GM10847 (cell line): ENCODE measurements around the gene NR2F6.

Experiments used
- POLR2A ChIP-seq: IDR thresholded peaks from 2 replicates; pipeline ENCODE4 v1.6.1; 2011; ENCODE audit not compliant: insufficient read length; ENCODE audit errors: extremely low read depth

The NR2F6 gene

DNA sequence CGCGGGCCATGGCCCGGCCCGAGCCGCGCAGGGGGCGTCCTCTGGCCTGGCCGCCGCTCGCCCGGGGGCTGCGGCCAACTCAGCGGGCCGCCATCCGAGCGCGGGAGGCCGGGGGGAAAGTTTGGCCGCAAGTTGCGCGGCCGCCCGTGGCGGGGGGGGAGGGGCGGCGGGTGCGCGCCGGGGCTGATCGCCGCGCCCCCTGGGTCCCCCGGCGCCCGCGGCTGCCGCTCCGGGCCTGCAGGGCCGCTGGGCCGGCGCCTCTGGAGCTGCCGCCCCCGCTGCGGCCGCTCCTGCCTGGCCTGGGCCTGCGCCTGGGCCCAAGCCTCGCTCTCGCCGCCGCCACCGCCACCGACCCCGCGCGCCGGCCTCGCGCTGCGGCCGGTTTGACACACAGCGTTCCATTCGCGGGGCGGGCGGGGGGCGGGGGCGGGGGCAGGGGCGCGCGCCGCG, at the start of gene NR2F6:
Gene NR2F6, minus strand, starts transcription at position 385 of the 450 bp plus-strand sequence. CDS start 699 bp downstream, outside the sequence.
- TF ChIP-seq POLR2A = no peak

DNA sequence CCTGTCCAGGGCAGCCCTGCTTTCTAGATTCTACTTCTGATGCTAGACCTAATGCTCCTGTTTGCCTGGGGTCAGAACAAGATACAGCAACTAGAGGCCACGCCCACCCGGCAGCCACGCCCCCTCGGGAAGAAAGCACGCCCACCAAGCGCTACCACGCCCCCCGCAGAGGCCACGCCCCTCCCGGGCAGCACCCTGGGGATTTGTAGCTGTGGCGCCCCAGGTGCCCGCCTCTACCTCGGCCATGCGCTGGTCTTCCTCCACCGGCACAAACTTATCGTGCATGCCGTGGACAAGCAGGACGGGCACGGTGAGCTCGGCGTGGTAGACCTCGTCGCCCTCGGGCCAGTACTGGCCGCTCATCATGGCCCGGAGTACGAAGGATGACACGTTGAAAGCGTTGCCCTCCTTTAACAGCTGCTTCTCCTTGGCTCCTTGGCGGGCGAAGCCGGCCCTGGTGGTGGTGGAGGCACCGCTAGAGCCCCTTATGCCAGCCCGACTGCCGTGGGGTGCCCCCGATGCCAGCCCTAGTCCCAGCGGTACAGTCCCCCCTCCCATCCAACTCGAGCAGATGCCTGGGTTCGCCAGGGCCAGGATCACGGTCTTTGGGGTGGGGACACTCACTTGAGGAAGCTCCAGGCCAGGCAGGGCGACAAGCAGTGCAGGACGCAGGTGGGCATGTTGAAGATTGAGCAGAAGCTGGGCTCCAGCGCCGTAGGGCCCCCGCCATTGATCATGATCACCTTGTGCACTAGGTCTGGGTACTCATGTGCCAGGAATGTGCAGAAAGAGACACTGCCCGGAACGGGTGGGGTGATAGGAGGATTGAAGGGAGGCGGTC, 48.6 kb upstream of the NR2F6 start:
- no peak for TF ChIP-seq POLR2A

DNA sequence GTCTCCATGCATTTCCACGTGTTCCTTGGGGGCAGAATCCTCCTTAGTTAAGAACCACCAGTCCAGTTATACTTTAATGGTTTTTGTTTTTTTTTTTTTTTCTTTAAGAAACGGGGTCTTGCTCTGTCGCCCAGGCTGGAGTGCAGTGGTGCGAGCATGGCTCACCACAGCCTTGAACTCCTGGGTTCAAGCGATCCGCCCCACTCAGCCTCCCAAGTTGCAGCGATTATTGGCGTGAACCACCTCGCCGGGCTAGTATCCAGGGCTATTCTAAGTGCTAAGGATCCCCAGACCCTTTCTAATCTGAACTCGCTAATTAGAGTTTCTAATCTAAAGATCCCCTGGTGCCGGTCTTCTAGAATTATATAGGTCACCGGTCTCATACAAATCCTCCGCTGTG, 47.9 kb upstream of the NR2F6 start:
- no peak for TF ChIP-seq POLR2A

DNA sequence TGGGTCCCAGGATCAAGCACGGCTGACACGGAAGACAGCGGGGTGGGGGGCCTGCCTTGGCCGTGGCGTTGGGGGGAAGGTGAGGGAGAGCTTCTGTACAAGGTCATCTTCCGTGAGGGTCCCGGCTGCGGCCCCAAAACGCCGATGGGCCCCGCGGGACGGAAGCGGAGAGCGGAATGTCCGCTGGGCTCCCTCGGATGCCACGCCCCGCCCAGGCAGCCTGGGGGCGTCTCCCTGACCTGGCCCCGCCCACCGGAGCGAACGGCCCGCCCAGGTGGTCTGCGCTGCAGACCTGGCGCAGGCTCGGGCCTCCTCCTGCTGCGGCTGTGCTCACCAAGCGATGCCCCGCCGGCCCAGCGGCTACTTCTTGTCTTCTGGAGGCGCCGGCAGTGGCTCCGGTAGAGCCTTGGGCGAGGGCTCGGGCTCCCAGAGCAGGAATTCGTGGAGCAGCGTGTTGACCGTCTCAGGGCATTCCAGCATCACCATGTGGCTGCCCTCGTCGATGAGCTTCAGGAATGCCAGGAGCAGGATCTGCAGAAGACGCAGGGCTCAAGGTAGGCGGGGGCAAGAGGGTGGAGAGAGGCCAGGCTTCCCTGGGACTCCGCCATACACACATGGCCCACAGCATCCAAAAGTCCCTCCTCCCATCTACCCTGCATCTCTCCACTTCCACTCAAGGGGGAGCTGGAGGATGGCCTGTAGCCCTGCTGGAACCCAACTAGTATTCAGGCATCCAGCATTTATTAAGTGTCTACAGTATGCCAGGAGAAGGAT, 46.8 kb upstream of the NR2F6 start:
- TF ChIP-seq POLR2A = peak; percentile 52

DNA sequence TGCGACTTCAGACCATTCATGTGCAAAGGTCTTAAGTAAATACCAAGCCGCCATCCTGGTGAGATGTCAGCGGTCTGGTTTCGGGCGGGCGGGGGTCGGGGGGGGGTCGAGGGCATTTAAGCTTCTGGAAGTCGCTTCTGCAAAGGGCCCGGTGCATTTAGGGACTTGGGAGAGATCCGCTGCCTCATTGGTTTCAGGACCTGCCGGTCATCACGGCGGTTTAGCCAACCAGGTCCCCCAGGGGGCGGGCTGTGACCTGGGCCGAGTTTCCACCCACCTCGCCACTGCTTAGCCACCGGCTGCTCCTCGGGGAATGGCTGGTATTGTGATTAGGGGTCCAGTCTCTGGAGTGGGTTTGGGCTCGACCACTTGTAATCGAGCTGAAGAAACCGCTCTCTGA, 43.8 kb upstream of the NR2F6 start:
- TF ChIP-seq POLR2A = no peak

DNA sequence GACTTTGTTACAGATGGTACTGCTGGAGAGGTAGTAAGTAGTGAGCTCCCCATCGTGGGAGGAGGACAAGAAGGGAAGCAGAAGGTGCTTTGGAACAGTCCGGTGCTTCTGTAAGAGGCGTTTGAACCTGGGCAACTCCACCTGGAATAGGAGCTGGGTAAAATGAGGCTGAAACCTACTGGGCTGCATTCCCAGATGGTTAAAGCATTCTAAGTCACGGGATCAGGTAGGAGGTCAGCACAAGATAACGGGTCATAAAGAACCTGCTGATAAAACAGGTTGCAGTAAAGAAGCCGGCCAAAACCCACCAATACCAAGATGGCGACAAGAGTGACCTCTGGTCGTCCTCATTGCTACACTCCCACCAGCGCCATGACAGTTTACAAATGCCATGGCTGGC, 41.0 kb upstream of the NR2F6 start:
- no peak for TF ChIP-seq POLR2A

DNA sequence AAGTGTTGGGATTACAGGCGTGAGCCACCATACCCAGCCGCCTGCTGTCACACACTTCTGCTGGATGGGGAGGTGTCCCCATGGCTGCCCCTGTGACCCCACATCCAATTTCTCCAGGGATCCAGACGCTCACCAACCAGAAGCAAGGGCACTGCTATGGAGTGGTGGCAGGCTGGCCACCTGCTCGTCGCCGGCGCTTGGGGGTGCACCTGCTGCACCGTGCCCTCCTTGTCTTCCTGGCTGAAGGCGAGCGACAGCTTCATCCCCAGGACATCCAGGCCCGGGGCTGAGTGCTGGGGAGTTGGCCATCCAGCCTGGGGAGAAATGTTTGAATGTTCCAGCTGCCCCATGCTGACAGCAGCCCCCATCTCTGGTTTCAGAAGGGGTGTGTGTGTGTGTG, 40.5 kb upstream of the NR2F6 start:
- TF ChIP-seq POLR2A = no peak

DNA sequence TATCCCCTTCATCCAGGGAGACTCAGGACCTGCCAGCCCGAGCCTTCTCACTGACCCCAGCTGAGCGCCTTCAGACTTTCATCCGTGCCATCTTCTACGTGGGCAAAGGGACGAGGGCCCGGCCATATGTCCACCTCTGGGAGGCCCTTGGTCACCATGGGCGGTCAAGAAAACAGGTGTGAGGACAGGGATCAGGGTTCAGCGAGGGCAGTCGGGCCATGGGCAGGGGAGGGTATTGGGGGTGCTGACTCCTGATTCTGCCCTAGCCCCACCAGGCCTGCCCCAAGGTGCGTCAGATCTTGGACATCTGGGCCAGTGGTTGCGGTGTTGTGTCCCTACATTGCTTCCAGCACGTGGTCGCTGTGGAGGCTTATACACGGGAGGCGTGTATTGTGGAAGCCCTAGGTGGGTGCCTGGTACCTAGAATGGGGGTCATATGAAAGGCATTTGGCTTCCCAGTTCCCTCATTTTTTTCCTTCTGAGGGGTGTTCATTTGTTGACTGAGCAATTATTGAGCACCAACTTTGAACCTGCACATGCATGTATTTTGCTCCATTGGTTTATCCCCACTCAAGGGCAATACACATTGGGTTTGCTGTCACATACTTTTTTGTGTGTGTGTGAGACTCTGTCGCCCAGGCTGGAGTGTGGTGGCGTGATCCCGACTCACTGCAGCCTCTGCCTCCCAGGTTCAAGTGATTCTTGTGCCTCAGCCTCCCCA, 39.9 kb upstream of the NR2F6 start:
- TF ChIP-seq POLR2A = no peak

DNA sequence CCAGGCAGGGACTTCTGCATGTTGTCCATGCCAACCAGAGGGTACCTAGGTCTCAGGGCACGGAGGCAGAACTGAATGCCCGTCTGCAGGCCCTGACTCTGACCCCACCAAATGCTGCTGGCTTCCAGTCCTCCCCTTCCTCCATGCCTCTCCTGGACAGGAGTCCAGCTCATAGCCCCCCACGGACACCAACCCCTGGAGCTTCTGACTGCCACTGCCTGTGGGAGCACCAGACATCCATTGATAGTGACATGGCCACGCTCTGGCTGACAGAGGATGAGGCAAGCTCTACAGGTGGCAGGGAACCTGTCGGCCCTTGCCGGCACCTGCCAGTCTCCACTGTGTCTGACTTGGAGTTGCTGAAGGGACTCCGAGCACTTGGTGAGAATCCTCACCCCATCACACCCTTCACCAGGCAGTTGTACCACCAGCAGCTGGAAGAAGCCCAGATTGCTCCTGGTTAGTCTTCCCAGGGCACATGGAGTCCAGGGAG, 37.8 kb upstream of the NR2F6 start:
- TF ChIP-seq POLR2A = no peak

DNA sequence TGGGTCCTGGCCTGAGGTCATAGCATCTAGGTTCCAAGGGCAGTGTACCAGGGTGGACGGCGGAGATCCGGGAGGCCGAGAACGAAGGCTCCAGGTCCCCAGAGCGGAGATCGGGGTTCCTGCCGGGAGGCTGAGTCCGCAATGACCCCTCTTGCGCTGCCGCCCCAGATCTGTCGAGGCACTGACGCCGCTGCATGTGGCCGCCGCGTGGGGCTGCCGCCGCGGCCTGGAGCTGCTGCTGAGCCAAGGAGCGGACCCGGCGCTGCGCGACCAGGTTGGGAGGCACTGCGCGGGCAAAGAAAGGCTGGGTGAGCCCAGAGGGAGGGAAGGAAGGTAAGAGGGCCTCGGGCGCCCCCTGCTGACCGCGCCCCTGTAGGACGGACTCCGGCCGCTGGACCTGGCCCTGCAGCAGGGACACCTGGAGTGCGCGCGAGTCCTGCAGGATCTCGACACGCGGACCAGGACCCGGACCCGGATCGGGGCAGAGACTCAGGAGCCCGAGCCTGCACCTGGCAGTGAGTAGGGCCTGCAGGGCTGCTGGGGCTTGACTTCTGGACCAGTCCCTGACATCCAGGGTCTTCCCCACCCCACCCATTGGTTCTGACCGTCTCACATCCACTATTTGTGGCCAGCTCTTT, 36.9 kb upstream of the NR2F6 start:
- no peak for TF ChIP-seq POLR2A

DNA sequence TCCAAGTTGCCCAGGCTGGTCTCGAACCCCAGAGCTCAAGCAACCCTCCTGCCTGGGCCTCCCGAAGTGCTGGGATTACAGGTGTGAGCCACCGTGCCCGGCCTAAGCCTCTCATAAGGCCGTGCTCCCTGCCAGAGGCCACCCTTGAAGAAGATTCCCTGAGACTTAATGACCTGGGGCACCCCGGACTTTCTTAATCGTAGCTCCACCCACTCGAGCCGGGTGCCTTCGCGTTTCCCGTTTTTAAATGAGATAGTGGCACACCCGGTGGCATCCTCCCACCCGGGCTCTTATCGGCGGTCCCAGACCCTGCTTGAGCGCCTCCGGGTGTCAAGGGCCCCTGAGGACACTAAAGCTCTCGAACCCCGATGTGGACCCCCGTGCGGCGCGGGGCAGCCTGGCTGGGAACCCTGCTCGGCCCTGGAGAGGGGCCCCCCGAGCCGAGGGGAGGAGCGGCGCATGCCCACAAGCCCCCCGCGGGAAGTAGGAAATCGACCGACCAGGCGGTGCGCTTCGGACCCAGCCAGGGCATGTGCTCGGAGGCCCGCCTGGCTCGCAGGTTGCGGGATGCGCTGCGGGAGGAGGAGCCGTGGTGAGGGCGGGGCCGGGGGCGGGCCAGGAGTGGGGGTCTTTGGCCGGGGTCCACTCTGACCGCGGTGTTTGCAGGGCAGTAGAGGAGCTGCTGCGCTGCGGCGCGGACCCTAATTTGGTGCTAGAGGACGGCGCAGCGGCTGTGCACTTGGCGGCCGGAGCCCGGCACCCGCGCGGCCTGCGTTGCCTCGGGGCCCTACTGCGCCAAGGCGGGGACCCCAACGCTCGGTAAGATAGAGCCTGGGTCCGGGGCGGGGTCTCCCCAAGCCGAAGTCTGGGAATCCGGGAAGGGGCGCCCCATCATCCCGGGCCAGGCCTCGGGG, 35.9 kb upstream of the NR2F6 start, which contains the start of gene ANKLE1:
Gene ANKLE1, plus strand, starts transcription at position 511 of the 914 bp plus-strand sequence. Its CDS starts 20 bp downstream, at position 531.
- no peak for TF ChIP-seq POLR2A

DNA sequence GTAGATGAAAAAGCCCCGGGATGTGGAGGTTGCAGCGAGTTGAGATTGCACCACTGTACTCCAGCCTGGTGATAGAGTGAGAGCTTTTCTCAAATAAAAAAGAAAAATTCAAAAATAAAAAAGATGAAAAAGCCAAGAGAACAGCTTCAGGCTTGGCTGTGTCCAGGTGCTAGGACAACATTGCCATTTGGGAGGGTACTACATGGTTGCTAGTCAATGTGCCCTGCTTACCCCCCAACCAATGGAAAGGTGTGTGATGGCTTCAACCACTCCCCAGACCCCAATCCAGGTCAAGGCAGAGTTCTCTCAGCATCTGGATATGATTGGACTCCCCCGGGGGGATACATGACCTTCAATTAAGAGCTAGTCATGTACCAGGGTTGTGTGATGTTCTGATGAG, 33.7 kb upstream of the NR2F6 start:
- TF ChIP-seq POLR2A = no peak

DNA sequence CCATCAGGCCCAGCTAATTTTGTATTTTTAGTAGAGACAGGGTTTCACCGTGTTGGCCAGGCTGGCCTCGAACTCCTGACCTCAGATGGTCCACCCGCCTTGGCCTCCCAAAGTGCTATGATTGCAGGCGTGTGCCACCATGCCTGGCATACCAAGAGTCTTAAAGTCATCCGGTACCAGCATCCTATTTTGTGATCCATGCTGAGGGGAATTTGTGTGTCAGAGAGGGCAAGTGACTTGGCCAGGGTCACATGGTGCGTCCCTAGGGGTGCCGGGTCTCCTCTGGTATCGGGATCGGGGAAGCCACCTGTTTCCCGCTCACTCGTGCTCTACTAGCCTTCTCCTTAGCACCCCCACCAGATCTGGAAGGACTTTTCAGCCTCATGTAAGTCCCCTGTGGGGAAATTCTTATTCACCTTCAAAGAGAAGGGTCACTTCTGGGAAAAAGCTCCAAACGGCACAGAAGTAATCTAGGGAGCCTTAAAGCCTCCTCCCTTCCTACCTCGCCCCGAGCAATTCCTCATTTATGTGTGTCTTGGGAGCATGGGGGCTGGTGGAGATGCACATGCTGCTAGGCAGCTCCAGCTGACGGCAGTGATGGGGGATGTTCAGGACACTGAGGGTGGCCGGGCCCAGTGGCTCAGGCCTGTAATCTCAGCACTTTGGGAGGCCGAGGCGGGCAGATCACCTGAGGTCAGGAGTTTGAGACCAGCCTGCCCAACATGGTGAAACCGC, 29.9 kb upstream of the NR2F6 start:
- no peak for TF ChIP-seq POLR2A
